GM19239 (cell line): ENCODE data around the gene TIMP2.
"Not testable (repeated sequence)": the region's sequence is repeated elsewhere in the genome, so short reads cannot be mapped to it uniquely, and the experiment has no call there.

Experiments used
- DNase-seq: peaks from one replicate; pipeline ENCODE4 v3.0.0; 2011; ENCODE audit warnings: low spot score; ENCODE audit not compliant: insufficient read length
- FAIRE-seq: peaks from 2 replicates; lab custom pipeline; 2011; peaks lifted over from hg19 to GRCh38; lab: Jason Lieb, UNC

Gene TIMP2

DNA sequence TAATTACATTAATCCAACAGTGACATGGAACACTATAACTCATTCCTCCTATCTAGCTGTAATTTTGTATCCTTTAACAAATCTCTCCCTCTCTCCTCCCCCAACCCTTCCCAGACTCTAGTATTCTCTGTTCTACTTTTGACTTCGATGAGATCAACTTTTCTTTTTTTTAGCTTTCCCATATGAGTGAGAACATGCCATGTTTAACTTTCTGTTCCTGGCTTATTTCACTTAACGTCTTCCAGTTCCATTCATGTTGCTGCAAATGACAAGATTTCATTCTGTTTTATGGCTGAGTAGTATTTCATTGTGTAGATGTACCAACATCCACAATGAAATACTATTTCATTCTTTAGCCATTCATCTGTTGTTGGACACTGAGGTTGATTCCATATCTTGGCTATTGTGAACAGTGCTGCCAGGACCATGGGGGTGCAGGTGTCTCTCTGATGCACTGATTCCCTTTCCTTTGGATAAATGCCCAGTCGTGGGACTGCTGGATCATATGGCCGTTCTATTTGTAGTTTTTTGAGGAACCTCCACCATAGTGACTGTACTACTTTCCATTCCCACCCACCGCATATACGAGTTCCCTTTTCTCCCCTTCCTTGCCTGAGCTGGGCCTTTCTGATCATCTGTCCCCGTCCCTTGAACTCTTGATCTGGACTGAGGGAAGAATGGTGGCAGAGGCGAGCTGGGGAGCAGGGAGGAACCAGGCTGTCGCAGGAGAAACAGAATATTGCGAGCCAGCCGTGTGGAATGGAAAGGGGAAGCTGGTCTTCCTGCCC lies 14.5 kb downstream of the TIMP2 start:
- DNase-seq (no peak), FAIRE-seq (no peak)

DNA sequence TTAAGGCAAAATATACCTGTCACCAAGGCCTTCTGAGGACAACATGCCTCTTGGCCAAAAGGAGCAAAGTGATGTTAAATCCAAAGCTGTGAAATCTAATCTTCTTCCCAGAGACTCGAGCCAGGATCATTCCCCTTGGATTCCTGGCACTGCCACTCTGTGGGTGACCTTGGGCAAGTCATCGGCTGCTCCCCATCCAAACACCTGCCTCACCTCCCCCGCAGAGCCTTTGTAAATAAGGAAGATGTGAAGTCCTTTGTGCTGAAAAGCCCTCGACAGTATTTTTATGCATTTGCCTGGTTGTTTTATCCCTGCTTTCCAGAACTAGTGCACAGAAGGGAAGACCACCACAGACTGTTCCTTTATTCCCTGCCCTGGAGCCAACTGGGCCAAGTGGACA lies 16.8 kb downstream of the TIMP2 start:
- no peak for DNase-seq
- FAIRE-seq: no peak

DNA sequence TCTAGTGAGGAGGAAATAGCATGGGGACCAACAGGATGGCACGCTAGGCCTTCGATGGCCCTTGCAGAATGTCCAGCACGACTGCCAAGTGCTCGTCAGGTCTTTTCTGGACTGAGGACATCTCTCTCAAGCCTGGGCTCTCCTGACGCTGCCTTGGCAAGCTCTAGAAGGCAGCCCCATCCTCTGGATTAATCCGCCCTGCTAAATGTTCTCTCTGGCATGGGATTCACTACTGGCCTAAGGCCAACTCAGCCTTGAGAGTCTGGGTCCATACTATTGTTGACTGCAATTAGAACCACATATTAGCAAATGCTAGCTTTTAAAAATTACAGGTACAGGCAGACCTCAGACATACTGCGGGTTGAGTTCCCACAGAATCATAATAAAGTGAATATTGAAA lies 19.6 kb downstream of the TIMP2 start:
- no peak for DNase-seq
- no peak for FAIRE-seq

- no peak for FAIRE-seq
- DNase-seq: no peak
These were observed 20.1 kb downstream of the TIMP2 start for GRCh38 chr17:78905116-78905515.

DNA sequence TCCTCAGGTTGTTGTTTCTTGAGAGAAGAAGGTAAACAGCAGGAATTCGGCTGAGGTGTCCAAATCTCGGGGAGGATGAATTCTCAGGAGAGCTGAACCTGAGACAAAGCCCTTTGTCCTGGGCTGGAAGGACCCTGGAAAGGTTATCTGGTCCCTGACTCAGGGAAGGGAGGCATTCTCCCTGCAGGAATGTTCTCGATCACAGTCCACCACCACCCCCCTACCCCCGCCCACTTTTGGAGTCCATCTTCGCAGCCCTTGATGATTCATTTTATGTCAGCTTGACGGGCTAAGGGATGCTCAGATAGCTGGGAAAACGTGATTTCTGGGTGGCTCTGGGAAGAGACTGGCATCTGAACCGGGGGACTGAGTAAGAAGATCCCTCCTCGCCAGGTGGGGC lies 20.8 kb downstream of the TIMP2 start:
- DNase-seq: no peak

GRCh38 chr17:78903101-78903779 lies 21.9 kb downstream of the TIMP2 start, which contains the start of gene CEP295NL:
CEP295NL (minus strand) TSS chr17:78903201; CDS start chr17:78901828, 1,373 bp downstream.
- no peak for DNase-seq
- FAIRE-seq: no peak

More for the DNA sequence above, 20.8 kb downstream of the TIMP2 start:
- FAIRE-seq: no peak

DNA sequence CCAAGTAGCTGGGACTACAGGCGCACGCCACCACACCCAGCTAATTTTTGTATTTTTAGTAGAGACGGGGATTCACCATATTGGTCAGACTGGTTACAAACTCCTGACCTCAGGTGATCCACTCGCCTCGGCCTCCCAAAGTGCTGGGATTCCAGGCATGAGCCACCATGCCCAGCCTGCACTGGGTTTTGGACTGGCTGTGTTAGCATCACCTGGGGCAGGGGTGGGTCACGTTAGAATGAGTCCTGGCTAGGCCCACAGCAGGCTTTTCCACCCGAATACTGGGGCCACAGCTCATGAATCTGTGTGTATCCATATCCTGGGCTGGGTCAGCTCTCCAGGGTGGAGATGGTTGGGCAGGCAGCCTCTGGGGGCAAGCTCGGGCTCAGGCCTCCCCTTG lies 23.0 kb downstream of the TIMP2 start:
- not testable (repeated sequence) for DNase-seq, FAIRE-seq

DNA sequence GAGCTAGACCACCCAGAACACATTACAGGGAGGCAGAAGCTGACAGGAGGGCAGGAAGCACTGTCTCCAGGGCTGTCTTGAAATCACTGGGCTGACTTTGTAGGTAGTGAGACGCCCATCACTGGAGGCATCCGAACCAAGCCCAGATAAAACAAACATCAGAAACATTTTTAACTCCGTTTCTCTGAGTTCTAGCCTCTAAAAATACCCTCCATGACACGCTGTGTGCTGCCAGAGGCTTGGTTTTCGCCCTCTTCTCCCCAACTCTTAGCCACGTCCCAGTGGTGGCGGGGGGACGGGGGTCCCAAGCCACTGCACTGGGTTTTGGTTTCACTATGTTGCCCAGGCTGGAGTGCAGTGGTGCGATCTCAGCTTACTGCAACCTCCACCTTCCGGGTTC lies 23.4 kb downstream of the TIMP2 start:
- FAIRE-seq (no peak), DNase-seq (no peak)

- no peak for FAIRE-seq
- DNase-seq: no peak
These were observed 24.4 kb downstream of the TIMP2 start for GRCh38 chr17:78900816-78901215.

- FAIRE-seq (no peak), DNase-seq (no peak)
These were observed 25.6 kb downstream of the TIMP2 start for GRCh38 chr17:78899361-78900260.

GRCh38 chr17:78898947-78899346 lies 26.2 kb downstream of the TIMP2 start:
- DNase-seq (no peak), FAIRE-seq (no peak)

- DNase-seq: no peak
- no peak for FAIRE-seq
These were observed 26.9 kb downstream of the TIMP2 start for GRCh38 chr17:78898075-78898836.

DNA sequence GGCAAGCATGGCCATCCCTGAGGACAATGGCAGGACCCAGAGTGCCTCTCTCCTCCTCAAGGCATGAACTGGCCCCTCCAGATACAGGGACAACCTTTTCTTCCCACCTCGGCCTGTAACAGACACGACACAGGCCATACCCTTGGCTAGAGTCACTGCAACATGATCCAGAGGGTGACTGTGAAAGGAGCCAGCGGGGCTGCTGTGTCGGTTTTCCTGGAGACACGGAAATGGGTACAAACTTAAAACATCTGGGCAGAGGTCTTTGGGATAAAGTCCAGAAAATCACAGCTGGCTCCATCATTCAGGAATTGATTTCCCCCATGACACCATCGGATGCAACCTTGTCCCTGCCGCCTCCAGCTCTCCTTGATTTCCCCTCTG lies 27.5 kb downstream of the TIMP2 start:
- FAIRE-seq (no peak), DNase-seq (no peak)

GRCh38 chr17:78896834-78897663 lies 28.1 kb downstream of the TIMP2 start:
- DNase-seq: no peak
- FAIRE-seq: no peak

- no peak for DNase-seq
- no peak for FAIRE-seq
These were observed 28.9 kb downstream of the TIMP2 start for GRCh38 chr17:78896091-78896833.

- FAIRE-seq: no peak
- DNase-seq: no peak
These were observed 29.9 kb downstream of the TIMP2 start for GRCh38 chr17:78895322-78895721.

GRCh38 chr17:78893684-78894083 lies 31.5 kb downstream of the TIMP2 start:
- FAIRE-seq (no peak), DNase-seq (no peak)

GRCh38 chr17:78892936-78893379 lies 32.2 kb downstream of the TIMP2 start:
- DNase-seq (no peak), FAIRE-seq (no peak)
